Transverse colon (tissue), 3 donors: ENCODE measurements around the gene DDX11.
"Not testable (repeated sequence)": the region's sequence is repeated elsewhere in the genome, so short reads cannot be mapped to it uniquely, and the experiment has no call there.

ENCODE experiments used
- CTCF ChIP-seq, 5 experiments: fragments of 200-600 bp in 3 of 5; fragments of 450-650 bp in 2 of 5; sonication (generic) in 3 of 5; IDR thresholded peaks; 1 replicate in 2 of 5; 2 replicates in 3 of 5; pipeline ENCODE4 v1.5.1; 2016 to 2017; ENCODE audit warnings: antibody characterized with exemption in 5 of 5, inconsistent platforms in 3 of 5, mild to moderate bottlenecking in 2 of 5, moderate library complexity in 1 of 5
- POLR2A ChIP-seq: fragments of 450-650 bp; IDR thresholded peaks from one replicate; pipeline ENCODE4 v1.6.1; 2016; ENCODE audit warnings: antibody characterized with exemption, mild to moderate bottlenecking, moderate library complexity

- TF ChIP-seq CTCF (IDR thresholded peaks at IDR 0.05); POLR2A: not testable (repeated sequence)
These were observed 24.2 kb downstream of the DDX11 start for GRCh38 chr12:31097819-31098218.
